HepG2 (cell line): Measurements from ENCODE around the gene UQCRC1. TPM values are rescaled to one million over a fixed set of nuclear protein-coding genes. Genes with fewer than 3 reads are reported as not detected.

Experiments
- ARID3A ChIP-seq: IDR thresholded peaks from 2 replicates; pipeline ENCODE4 v1.6.1; 2012; ENCODE audit warnings: low read depth, low read length, improper control_type of control experiment
- ARNT2 ChIP-seq: sonication (generic); formaldehyde crosslinking; IDR thresholded peaks from 2 replicates; pipeline ENCODE4 v1.8.0; 2022; ENCODE audit warnings: mild to moderate bottlenecking, low read depth, missing genetic modification reagents, moderate library complexity
- CENPT ChIP-seq: sonication (generic); formaldehyde crosslinking; IDR thresholded peaks from 2 replicates; pipeline ENCODE4 v1.8.0; 2022; ENCODE audit warnings: low read depth, mild to moderate bottlenecking, moderate library complexity, missing genetic modification reagents
- CSRNP2 ChIP-seq: sonication (generic); formaldehyde crosslinking; conservative IDR thresholded peaks from 2 replicates; pipeline ENCODE4 v1.8.0; 2022; ENCODE audit warnings: low read depth, missing genetic modification reagents
- DR1 ChIP-seq: sonication (generic); formaldehyde crosslinking; IDR thresholded peaks from 2 replicates; pipeline ENCODE4 v1.8.0; 2021; ENCODE audit warnings: mild to moderate bottlenecking, missing genetic modification reagents, inconsistent platforms
- GLMP ChIP-seq: sonication (generic); formaldehyde crosslinking; IDR thresholded peaks from 2 replicates; pipeline ENCODE4 v1.9.0; 2021; ENCODE audit warnings: missing genetic modification reagents, mild to moderate bottlenecking, borderline replicate concordance
- GZF1 ChIP-seq: sonication (generic); formaldehyde crosslinking; IDR thresholded peaks from 2 replicates; pipeline ENCODE4 v1.5.1; 2020; ENCODE audit warnings: mild to moderate bottlenecking, missing genetic modification reagents
- KDM5A ChIP-seq: fragments of 200-600 bp; sonication (generic); IDR thresholded peaks from 2 replicates; pipeline ENCODE4 v1.7.0; 2018; ENCODE audit warnings: antibody characterized with exemption, mild to moderate bottlenecking, low read length, borderline replicate concordance
- MED1 ChIP-seq: sonication (generic); formaldehyde crosslinking; IDR thresholded peaks from 2 replicates; pipeline ENCODE4 v1.4.0; 2020; ENCODE audit warnings: missing genetic modification reagents
- PATZ1 ChIP-seq: sonication (generic); formaldehyde crosslinking; IDR thresholded peaks from 2 replicates; pipeline ENCODE4 v1.4.0; 2020; ENCODE audit warnings: missing genetic modification reagents
- TFE3 ChIP-seq: IDR thresholded peaks from 2 replicates; pipeline ENCODE4 v1.6.1; 2016
- THAP11 ChIP-seq: IDR thresholded peaks from 2 replicates; pipeline ENCODE4 v1.6.1; 2016; ENCODE audit warnings: missing biosample characterization, missing genetic modification reagents
- ZBTB21 ChIP-seq: sonication (generic); formaldehyde crosslinking; IDR thresholded peaks from 2 replicates; pipeline ENCODE4 v1.4.0; 2020; ENCODE audit warnings: missing genetic modification reagents
- ZKSCAN1 ChIP-seq: fragments of 150-350 bp; IDR thresholded peaks from 2 replicates; pipeline ENCODE4 v1.6.1; 2014; ENCODE audit warnings: low read length
- ZNF710 ChIP-seq: sonication (generic); formaldehyde crosslinking; IDR thresholded peaks from 2 replicates; pipeline ENCODE4 v1.5.0; 2020; ENCODE audit warnings: mild to moderate bottlenecking, missing genetic modification reagents, borderline replicate concordance
- ZNF776 ChIP-seq: sonication (generic); formaldehyde crosslinking; IDR thresholded peaks from 2 replicates; pipeline ENCODE4 v1.4.0; 2020; ENCODE audit warnings: mild to moderate bottlenecking, missing genetic modification reagents
- polyA plus RNA-seq, 8 experiments: library from polyadenylated mRNA; depleted of rRNA in 3 of 8; stranded (reverse) in 7 of 8; unstranded in 1 of 8; fragments of >200 nt; fragmentation: Illumina TruSeq in 4 of 8; extraction: Trizol in 4 of 8; gene quantifications; 2 replicates each; pipeline versions ENCODE4 v1.2.1 to v1.2.3, GENCODE V29; 2011 to 2016; ENCODE audit warnings: low read depth in 4 of 8, missing spikeins in 1 of 8, mixed read lengths in 1 of 8; ENCODE audit not compliant: insufficient read depth in 1 of 8
- total RNA-seq, 5 experiments: library from RNA; depleted of rRNA; stranded (reverse); fragments of >200 nt; fragmentation: Illumina TruSeq; extraction: Trizol; gene quantifications; 2 replicates each; pipeline ENCODE4 v1.2.3, GENCODE V29; 2016; ENCODE audit warnings: low read depth in 1 of 5

UQCRC1 gene
- total and polyA plus RNA-seq, 2 of the 13 experiments (the other 11 are each of a cell fraction or from before 2014, with no cell fraction given): 316 to 680 TPM

GRCh38 chr3:48635222-48636021 is 26.0 kb upstream of the UQCRC1 start, which contains the start of gene SLC26A6 (continued):
- TF ChIP-seq CSRNP2 (CRISPR knock-in tag): no peak; the same call in 1 of the 2 replicates
- TF ChIP-seq TFE3: peak; percentile 50; the same call in 1 of the 2 replicates
- TF ChIP-seq CENPT (CRISPR knock-in tag): peak; percentile 77; the same call in 1 of the 2 replicates
- no peak; the same call in 1 of the 2 replicates for TF ChIP-seq ZNF776
- no peak for TF ChIP-seq GLMP (CRISPR knock-in tag)
- no peak for TF ChIP-seq ARID3A
- TF ChIP-seq THAP11 (CRISPR knock-in tag): no peak; the same call in 1 of the 2 replicates
- TF ChIP-seq GZF1 (CRISPR knock-in tag): peak; percentile 56; the same call in 1 of the 2 replicates
- TF ChIP-seq DR1 (CRISPR knock-in tag): peak; percentile 77
- TF ChIP-seq ZKSCAN1: no peak
- TF ChIP-seq ZNF710 (CRISPR knock-in tag): no peak
- TF ChIP-seq MED1 (CRISPR knock-in tag): peak; percentile 68
- TF ChIP-seq KDM5A: peak; percentile 59; the same call in 1 of the 2 replicates
- TF ChIP-seq ARNT2 (CRISPR knock-in tag): peak; percentile 61
- 0 out of 2 replicates have a peak, but pooled peaks have one; percentile 56 for TF ChIP-seq PATZ1 (CRISPR knock-in tag)
- TF ChIP-seq ZBTB21 (CRISPR knock-in tag): no peak
